Stimulated activated CD4-positive, alpha-beta T cell treated with anti-CD3 and anti-CD28 coated beads, Interleukin-4, amount 100 ng/mL, for 48 hours (primary cell): ENCODE results near the gene SEPSECS.
"Not testable (repeated sequence)": the region's sequence is repeated elsewhere in the genome, so short reads cannot be mapped to it uniquely, and the experiment has no call there.

Experiments
- DNase-seq, 2 donors: peaks; one replicate each; pipeline ENCODE4 v3.0.0-alpha.2; 2020; ENCODE audit warnings: low read depth in 2 of 2

The SEPSECS gene

DNA sequence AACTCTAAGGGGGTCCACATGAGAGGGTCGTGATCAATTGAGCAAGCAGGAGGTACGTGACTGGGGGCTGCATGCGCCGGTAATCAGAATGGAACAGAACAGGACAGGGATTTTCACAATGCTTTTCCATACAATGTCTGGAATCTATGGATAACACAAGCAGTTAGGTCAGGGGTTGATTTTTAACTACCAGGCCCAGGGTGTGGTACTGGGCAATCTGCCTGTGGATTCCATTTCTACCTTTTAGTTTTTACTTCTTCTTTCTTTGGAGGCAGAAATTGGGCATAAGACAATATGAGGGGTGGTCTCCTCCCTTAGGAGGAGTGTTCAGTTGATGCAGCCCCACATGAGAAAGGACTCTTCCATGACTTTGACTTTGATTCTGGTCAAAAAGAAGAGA lies 76.8 kb downstream of the SEPSECS start:
- not testable (repeated sequence) for DNase-seq

DNA sequence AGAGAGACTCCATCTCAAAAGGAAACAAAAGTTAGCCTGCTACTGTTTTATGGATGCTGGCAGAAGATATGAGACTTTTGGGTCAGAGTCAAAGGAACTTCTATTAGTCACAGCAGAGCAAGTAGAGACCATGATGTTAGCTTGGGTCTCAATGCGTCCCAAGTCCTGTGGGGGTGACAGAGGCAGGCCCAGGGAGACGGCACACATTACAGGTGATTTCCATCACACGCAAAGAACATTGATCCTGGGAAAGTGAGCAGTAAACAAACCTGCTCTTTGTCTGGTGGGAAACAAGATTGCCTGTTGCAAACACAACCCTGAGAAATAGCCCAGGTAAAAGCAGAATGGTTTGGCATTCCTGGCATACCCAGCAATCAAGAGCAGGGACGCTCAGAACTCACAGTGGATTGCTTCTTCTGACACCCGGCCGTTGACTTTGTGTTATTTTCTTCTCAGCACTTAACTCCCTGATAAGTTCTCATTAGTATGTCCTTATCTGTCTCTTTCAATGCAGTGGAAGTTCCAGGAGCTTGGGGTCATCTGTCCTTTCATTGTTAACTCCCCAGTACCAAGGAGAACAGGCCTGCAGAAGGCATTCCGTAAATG lies 78.3 kb downstream of the SEPSECS start:
- no peak for DNase-seq

- DNase-seq = no peak
Measured at GRCh38 chr4:25080571-25080970, 79.7 kb downstream of the SEPSECS start.

GRCh38 chr4:25078523-25078922 lies 81.7 kb downstream of the SEPSECS start:
- no peak for DNase-seq

- no peak for DNase-seq
Measured at GRCh38 chr4:25076625-25077398, 83.4 kb downstream of the SEPSECS start.

- no peak for DNase-seq
Measured at GRCh38 chr4:25075851-25076250, 84.4 kb downstream of the SEPSECS start.

- DNase-seq = no peak
Measured at GRCh38 chr4:25075129-25075528, 85.1 kb downstream of the SEPSECS start.

GRCh38 chr4:25070545-25070944 lies 89.7 kb downstream of the SEPSECS start:
- DNase-seq = no peak
